Kidney epithelial cell (primary cell): ENCODE results near the gene CRACR2B. TPM values are rescaled to one million over a fixed set of nuclear protein-coding genes. Genes with fewer than 3 reads are reported as not detected.

Experiments
- DNase-seq: peaks from one replicate; pipeline ENCODE4 v3.0.0-alpha.2; 2010; ENCODE audit warnings: low read depth
- H3K27me3 ChIP-seq: 2 replicates; pipeline ENCODE4 v1.6.0; 2011; ENCODE audit warnings: low read length; ENCODE audit not compliant: control insufficient read depth, insufficient read depth
- H3K36me3 ChIP-seq: 2 replicates; pipeline ENCODE4 v1.5.1; 2011; ENCODE audit warnings: low read length; ENCODE audit not compliant: control insufficient read depth, insufficient read depth
- H3K4me3 ChIP-seq: 2 replicates; pipeline ENCODE4 v1.5.1; 2011; ENCODE audit warnings: low read depth, mild to moderate bottlenecking, control low read depth, low read length
- total RNA-seq: library from RNA; depleted of rRNA; stranded (reverse); fragments of >200 nt; gene quantifications from 2 replicates; pipeline ENCODE4 v1.2.3, GENCODE V29; 2015
- TF ChIP-seq, protein P1 (sequence below): IDR thresholded peaks from 2 replicates; pipeline ENCODE4 v1.5.1; 2011; ENCODE audit warnings: mild to moderate bottlenecking, moderate library complexity, low read length, control low read depth, inconsistent platforms; ENCODE audit not compliant: insufficient read depth, poor library complexity, severe bottlenecking

Gene CRACR2B
- total RNA-seq, 1 donor from 2014 or later, result 19.7 TPM

DNA sequence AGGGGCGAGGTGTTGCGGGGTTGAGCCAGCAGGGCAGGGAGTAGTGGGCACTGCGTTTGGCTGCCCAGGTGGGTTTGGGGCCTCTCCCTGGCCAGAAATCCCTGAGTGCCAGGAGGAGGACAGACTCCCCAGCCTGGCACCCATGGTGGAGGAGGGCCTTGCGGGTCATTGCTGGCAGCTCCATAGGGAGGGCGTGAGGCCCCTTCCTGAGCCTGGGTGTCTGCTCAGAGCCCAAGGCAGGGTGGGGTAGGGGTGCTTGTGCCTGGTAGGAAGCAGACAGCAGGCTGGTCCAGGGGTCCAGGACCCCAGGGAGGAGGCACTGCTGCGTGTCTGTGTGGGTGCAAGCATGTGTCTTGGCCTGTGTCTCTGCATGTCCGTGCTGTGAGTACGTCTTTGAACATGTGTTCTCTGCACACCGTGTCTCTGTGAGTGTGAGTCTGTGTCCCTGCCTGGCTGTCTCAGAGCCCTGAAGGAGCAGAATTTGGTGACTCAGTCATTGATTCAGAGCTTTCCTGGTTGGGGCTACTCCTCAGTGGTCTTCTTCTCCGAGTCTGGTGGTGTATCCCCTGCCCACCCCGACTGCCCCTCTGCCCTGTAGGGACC is 18.9 kb downstream of the CRACR2B start:
- DNase-seq, result no peak
- H3K4me3 ChIP-seq, result no peak overlapping the region
- H3K36me3 ChIP-seq, result no peaks in the 10 kb centered on the region
- TF ChIP-seq, protein P1, sequence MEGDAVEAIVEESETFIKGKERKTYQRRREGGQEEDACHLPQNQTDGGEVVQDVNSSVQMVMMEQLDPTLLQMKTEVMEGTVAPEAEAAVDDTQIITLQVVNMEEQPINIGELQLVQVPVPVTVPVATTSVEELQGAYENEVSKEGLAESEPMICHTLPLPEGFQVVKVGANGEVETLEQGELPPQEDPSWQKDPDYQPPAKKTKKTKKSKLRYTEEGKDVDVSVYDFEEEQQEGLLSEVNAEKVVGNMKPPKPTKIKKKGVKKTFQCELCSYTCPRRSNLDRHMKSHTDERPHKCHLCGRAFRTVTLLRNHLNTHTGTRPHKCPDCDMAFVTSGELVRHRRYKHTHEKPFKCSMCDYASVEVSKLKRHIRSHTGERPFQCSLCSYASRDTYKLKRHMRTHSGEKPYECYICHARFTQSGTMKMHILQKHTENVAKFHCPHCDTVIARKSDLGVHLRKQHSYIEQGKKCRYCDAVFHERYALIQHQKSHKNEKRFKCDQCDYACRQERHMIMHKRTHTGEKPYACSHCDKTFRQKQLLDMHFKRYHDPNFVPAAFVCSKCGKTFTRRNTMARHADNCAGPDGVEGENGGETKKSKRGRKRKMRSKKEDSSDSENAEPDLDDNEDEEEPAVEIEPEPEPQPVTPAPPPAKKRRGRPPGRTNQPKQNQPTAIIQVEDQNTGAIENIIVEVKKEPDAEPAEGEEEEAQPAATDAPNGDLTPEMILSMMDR, result no peak
- no peaks in the 10 kb centered on the region for H3K27me3 ChIP-seq

GRCh38 chr11:847876-848275 is 20.2 kb downstream of the CRACR2B start:
- Histone ChIP-seq H3K36me3 (no peaks in the 10 kb centered on the region), H3K4me3 (no peak overlapping the region), H3K27me3 (no peaks in the 10 kb centered on the region)
- DNase-seq, result no peak
- TF ChIP-seq, protein P1, result no peak

DNA sequence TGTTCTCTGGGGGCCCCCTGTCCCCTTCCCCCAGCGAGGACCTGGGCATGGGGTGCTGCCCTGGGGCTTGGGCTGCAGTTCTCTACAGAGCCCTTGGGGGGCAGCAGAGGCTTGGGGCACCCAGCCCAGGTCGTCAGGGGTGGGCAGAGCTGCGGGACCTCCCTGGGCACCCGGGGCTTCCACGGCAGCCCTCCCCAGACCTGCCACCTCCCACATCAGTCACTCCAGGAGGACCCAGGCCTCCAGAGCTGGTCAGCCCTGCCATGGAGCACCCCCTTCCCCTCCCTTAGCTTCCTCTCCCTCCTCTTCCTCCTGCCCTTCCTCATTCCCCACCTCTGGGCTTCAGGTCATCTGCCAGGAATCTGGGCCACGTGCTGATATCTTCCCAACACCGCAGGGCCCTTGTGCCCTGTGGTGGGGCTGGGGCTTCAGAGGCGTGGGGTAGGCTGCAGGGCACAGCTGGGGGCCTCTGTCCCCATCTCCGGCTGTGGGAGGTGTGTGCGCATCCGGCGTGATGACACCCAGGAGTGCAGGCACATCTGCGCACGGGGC is 20.7 kb downstream of the CRACR2B start:
- Histone ChIP-seq H3K36me3 (no peaks in the 10 kb centered on the region), H3K27me3 (no peaks in the 10 kb centered on the region), H3K4me3 (no peak overlapping the region)
- TF ChIP-seq, protein P1, result peak; percentile 97
- no peak for DNase-seq

DNA sequence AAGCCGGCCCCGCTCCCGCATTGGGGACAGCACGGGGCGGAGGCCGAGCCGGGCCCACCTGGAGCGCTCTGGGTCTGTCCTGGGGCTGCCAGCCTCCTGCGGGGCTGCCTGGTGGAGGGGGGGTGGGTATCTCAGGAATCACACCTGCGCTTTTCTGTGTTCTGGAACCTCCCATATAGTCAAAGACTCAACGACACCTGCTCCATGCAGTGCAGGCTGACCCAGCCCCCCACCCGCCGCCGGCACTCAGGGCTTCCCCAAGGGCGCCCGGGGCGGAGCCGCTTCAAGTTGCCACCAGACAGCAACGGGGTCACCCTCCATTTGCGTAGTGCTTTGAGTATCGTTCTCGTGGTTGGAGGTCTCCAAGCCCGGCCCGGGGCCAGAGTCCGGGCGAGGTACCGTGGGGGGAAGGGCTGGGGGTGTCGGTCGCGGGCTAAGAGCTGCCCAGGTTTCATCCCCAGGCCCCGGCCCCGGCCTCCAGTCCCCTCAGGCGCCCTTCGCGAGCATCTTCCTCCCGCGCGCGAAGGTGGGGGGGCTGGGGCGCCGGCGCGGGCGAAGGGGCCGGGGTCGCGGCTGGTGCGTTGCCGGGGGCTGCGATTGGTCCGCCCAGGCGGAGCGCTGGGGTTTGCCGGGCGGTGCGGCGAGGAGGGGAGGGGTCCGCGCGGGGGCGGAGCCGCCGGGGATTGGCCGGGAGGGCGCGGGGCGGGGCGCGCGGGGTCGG is 21.5 kb downstream of the CRACR2B start:
- no peak for DNase-seq
- Histone ChIP-seq H3K36me3 (no peaks in the 10 kb centered on the region), H3K27me3 (no peaks in the 10 kb centered on the region), H3K4me3 (peak overlapping the region; percentile 33)
- TF ChIP-seq, protein P1, result no peak

- Histone ChIP-seq H3K4me3 (peak overlapping the region; percentile 33), H3K36me3 (no peaks in the 10 kb centered on the region), H3K27me3 (no peaks in the 10 kb centered on the region)
- TF ChIP-seq, protein P1, result no peak
- DNase-seq, result no peak
These were observed 22.4 kb downstream of the CRACR2B start for GRCh38 chr11:849951-850774.
